Liver (tissue), 9 donors: Measurements from ENCODE around the gene SREBF1. TPM values are rescaled to one million over a fixed set of nuclear protein-coding genes. Genes with fewer than 3 reads are reported as not detected.

ENCODE experiments used
- DNase-seq: peaks from one replicate; pipeline ENCODE4 v3.0.0-alpha.2; 2017; ENCODE audit warnings: low spot score
- H3K27ac ChIP-seq, 2 donors: one replicate each; pipeline ENCODE4 v1.7.0; 2013; ENCODE audit warnings: inconsistent platforms in 2 of 2, low read length in 2 of 2, control low read depth in 1 of 2, low read depth in 1 of 2, mild to moderate bottlenecking in 1 of 2
- H3K27me3 ChIP-seq, 4 donors: one replicate each; pipeline versions ENCODE4 v1.6.1 to v1.7.0; 2013; ENCODE audit warnings: low read length in 3 of 4, inconsistent platforms in 1 of 4, mild to moderate bottlenecking in 1 of 4, moderate library complexity in 1 of 4; ENCODE audit not compliant: control insufficient read depth in 4 of 4, insufficient read depth in 4 of 4
- H3K36me3 ChIP-seq, 4 donors: one replicate each; pipeline versions ENCODE4 v1.6.1 to v1.7.0; 2013; ENCODE audit warnings: low read length in 3 of 4, mild to moderate bottlenecking in 3 of 4, low read depth in 1 of 4, moderate library complexity in 1 of 4; ENCODE audit not compliant: control insufficient read depth in 4 of 4, insufficient read depth in 3 of 4
- H3K4me1 ChIP-seq, 4 donors: one replicate each; pipeline versions ENCODE4 v1.6.1 to v1.7.0; 2013; ENCODE audit warnings: low read length in 3 of 4, mild to moderate bottlenecking in 3 of 4, moderate library complexity in 1 of 4; ENCODE audit not compliant: control insufficient read depth in 4 of 4, insufficient read depth in 4 of 4
- H3K4me3 ChIP-seq, 3 donors: one replicate each; pipeline versions ENCODE4 v1.6.1 to v1.7.0; 2013; ENCODE audit warnings: low read length in 3 of 3, control low read depth in 1 of 3, low read depth in 1 of 3, mild to moderate bottlenecking in 1 of 3
- H3K9ac ChIP-seq, 2 donors: one replicate each; pipeline ENCODE4 v1.7.0; 2013; ENCODE audit warnings: low read length in 2 of 2, mild to moderate bottlenecking in 2 of 2, moderate library complexity in 2 of 2, control low read depth in 1 of 2, low read depth in 1 of 2
- H3K9me3 ChIP-seq, 4 donors: one replicate each; pipeline versions ENCODE4 v1.6.1 to v1.7.0; 2013; ENCODE audit warnings: low read length in 3 of 4; ENCODE audit not compliant: control insufficient read depth in 4 of 4
- CTCF ChIP-seq: fragments of 150-350 bp; IDR thresholded peaks from 2 replicates; pipeline ENCODE4 v1.5.1; 2017; ENCODE audit warnings: improper control_type of control experiment, low read depth, low read length; ENCODE audit not compliant: missing input control
- EGR1 ChIP-seq, 2 donors: IDR thresholded peaks; 2 replicates each; pipeline ENCODE4 v1.6.1; 2016 to 2018; ENCODE audit warnings: antibody characterized with exemption in 2 of 2, low read depth in 2 of 2
- FOXA1 ChIP-seq: IDR thresholded peaks from 2 replicates; pipeline ENCODE4 v1.6.1; 2016; ENCODE audit warnings: antibody characterized with exemption
- FOXA2 ChIP-seq: IDR thresholded peaks from 2 replicates; pipeline ENCODE4 v1.6.1; 2016; ENCODE audit warnings: antibody characterized with exemption
- GABPA ChIP-seq, 2 donors: IDR thresholded peaks in 1 of 2; conservative IDR thresholded peaks in 1 of 2; 2 replicates each; pipeline ENCODE4 v1.6.1; 2016; ENCODE audit warnings: antibody characterized with exemption in 2 of 2, mild to moderate bottlenecking in 1 of 2, moderate library complexity in 1 of 2
- HNF4A ChIP-seq, 2 donors: conservative IDR thresholded peaks; 2 replicates each; pipeline ENCODE4 v1.6.1; 2016; ENCODE audit warnings: antibody characterized with exemption in 2 of 2, mild to moderate bottlenecking in 2 of 2
- HNF4G ChIP-seq: IDR thresholded peaks from 2 replicates; pipeline ENCODE4 v1.6.1; 2016; ENCODE audit warnings: antibody characterized with exemption
- JUND ChIP-seq, 2 donors: IDR thresholded peaks; 2 replicates each; pipeline ENCODE4 v1.6.1; 2016; ENCODE audit warnings: antibody characterized with exemption in 2 of 2
- MAX ChIP-seq: IDR thresholded peaks from 2 replicates; pipeline ENCODE4 v1.6.1; 2016; ENCODE audit warnings: antibody characterized with exemption
- NR2F2 ChIP-seq: IDR thresholded peaks from 2 replicates; pipeline ENCODE4 v1.6.1; 2016; ENCODE audit warnings: antibody characterized with exemption
- RAD21 ChIP-seq, 2 donors: IDR thresholded peaks; 2 replicates each; pipeline ENCODE4 v1.6.1; 2016; ENCODE audit warnings: antibody characterized with exemption in 2 of 2, mild to moderate bottlenecking in 2 of 2
- REST ChIP-seq: IDR thresholded peaks from 2 replicates; pipeline ENCODE4 v1.6.1; 2016; ENCODE audit warnings: antibody characterized with exemption, mild to moderate bottlenecking
- RXRA ChIP-seq, 2 donors: IDR thresholded peaks; 2 replicates each; pipeline ENCODE4 v1.6.1; 2017 to 2018; ENCODE audit warnings: antibody characterized with exemption in 2 of 2, mild to moderate bottlenecking in 1 of 2
- SP1 ChIP-seq: IDR thresholded peaks from 2 replicates; pipeline ENCODE4 v1.6.1; 2018; ENCODE audit warnings: antibody characterized with exemption, mild to moderate bottlenecking
- TAF1 ChIP-seq: conservative IDR thresholded peaks from 2 replicates; pipeline ENCODE4 v1.6.1; 2016; ENCODE audit warnings: antibody characterized with exemption, mild to moderate bottlenecking
- YY1 ChIP-seq: IDR thresholded peaks from 2 replicates; pipeline ENCODE4 v1.6.1; 2016; ENCODE audit warnings: antibody characterized with exemption, mild to moderate bottlenecking
- ZBTB33 ChIP-seq: IDR thresholded peaks from 2 replicates; pipeline ENCODE4 v1.6.1; 2016; ENCODE audit warnings: antibody characterized with exemption
- WGBS: extraction: QIAGEN DNeasy Blood & Tissue Kit; methylation state at CpG from one replicate; pipeline ENCODE4 v1.1.7; 2013; 5-methylcytosine and 5-hydroxymethylcytosine counted together
- polyA plus RNA-seq, 2 donors: library from polyadenylated mRNA; stranded (reverse) in 1 of 2; unstranded in 1 of 2; fragments of 200-250 nt in 1 of 2; fragments of >200 nt in 1 of 2; fragmentation: Nextera tagmentation in 1 of 2; extraction: Ambion mirVana in 1 of 2; gene quantifications; one replicate each; pipeline versions ENCODE4 v1.2.1 to v1.2.3, GENCODE V29; 2013 to 2015
- total RNA-seq, 2 donors: library from RNA; depleted of rRNA; stranded (reverse); fragments of >200 nt; gene quantifications; one replicate each; pipeline ENCODE4 v1.2.3, GENCODE V29; 2014
- donor health status: healthy.
- donor health status: healthy.
- donor health status: healthy.
- donor health status: healthy.
- donor health status: healthy.

SREBF1 gene
- total and polyA plus RNA-seq, 4 donors = 66.8 to 133 (median 101) TPM

- TF ChIP-seq MAX = no peak
- peak in 1 of 2 donors; percentile 38 for TF ChIP-seq RXRA (IDR thresholded peaks at IDR 0.05)
- no peak for TF ChIP-seq FOXA1
- no peak for TF ChIP-seq TAF1
- no peak for TF ChIP-seq EGR1 (IDR thresholded peaks at IDR 0.05; ENCODE audit: low read depth in 2 of 2)
- TF ChIP-seq NR2F2 = peak; percentile 76
- no peak for TF ChIP-seq ZBTB33
- no peak for TF ChIP-seq REST
- peak in 1 of 2 donors; percentile 13 for TF ChIP-seq RAD21 (IDR thresholded peaks at IDR 0.05)
- peak; percentile 15 for TF ChIP-seq SP1
- no peak for DNase-seq
- Histone ChIP-seq H3K9ac (no peak overlapping the region), H3K4me1 (peaks cover 4 to 16% (median 5%) of the 10 kb centered on the region in 4 donors), H3K36me3 (no peaks in the 10 kb centered on the region), H3K27ac (peak overlapping the region in 1 of 2 donors; percentile 42), H3K9me3 (no peaks in the 10 kb centered on the region), H3K27me3 (no peaks in the 10 kb centered on the region), H3K4me3 (no peak overlapping the region)
- 88% methylated on average over 8 of the region's 8 CpGs for WGBS
Observed at GRCh38 chr17:17778308-17779014, 58.3 kb downstream of the SREBF1 start.

GRCh38 chr17:17776889-17777288 lies 59.9 kb downstream of the SREBF1 start:
- H3K27ac ChIP-seq = no peak overlapping the region
- H3K4me1 ChIP-seq = peaks cover 0 to 7% (median 2%) of the 10 kb centered on the region in 4 donors
- DNase-seq = no peak
- 91% methylated on average over 3 of the region's 3 CpGs for WGBS
- H3K27me3 ChIP-seq = no peaks in the 10 kb centered on the region
- H3K36me3 ChIP-seq = no peaks in the 10 kb centered on the region
- H3K9ac ChIP-seq = no peak overlapping the region
- no peaks in the 10 kb centered on the region for H3K9me3 ChIP-seq
- no peak overlapping the region for H3K4me3 ChIP-seq
- TF ChIP-seq REST (no peak), YY1 (no peak), CTCF (no peak), GABPA (IDR thresholded peaks at IDR 0.05 in 1 of 2, conservative IDR thresholded peaks at IDR 0.05 in 1 of 2) (no peak), HNF4A (conservative IDR thresholded peaks at IDR 0.05) (no peak), TAF1 (no peak), NR2F2 (no peak), HNF4G (no peak), MAX (no peak), FOXA2 (no peak), ZBTB33 (no peak), JUND (IDR thresholded peaks at IDR 0.05) (no peak), SP1 (no peak), RXRA (IDR thresholded peaks at IDR 0.05) (no peak)
